GM19324 (cell line): ENCODE measurements around the gene ARFGAP3.
"Not testable (repeated sequence)": the region's sequence is repeated elsewhere in the genome, so short reads cannot be mapped to it uniquely, and the experiment has no call there.

Experiments
- ATAC-seq: cut with Tn5 transposase; IDR thresholded peaks from one replicate; pipeline ENCODE4 v1.9.1; 2021; ENCODE audit warnings: mild to moderate bottlenecking, moderate library complexity; ENCODE audit not compliant: unreplicated experiment, low FRiP score

Gene ARFGAP3

DNA sequence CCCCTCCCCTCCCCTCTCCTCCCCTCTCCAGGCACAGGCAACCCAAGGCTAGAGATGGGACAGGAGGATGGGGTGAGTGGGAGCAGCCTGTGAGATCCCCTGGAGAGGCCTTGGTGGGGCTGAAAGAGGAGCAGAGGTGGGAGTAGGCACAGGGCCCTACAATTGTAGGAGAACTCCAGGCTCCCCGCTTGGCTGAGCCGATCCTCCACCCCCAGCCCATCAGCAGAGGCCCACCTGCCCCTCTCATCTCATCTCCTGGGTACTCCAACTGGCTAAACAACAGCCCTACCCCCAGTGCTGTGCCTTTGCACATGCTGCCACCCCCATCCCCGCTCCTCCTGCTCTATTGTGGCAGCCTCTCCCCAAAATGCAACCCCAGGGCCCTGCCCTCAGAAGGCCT, 84.4 kb downstream of the ARFGAP3 start:
- no peak for ATAC-seq

DNA sequence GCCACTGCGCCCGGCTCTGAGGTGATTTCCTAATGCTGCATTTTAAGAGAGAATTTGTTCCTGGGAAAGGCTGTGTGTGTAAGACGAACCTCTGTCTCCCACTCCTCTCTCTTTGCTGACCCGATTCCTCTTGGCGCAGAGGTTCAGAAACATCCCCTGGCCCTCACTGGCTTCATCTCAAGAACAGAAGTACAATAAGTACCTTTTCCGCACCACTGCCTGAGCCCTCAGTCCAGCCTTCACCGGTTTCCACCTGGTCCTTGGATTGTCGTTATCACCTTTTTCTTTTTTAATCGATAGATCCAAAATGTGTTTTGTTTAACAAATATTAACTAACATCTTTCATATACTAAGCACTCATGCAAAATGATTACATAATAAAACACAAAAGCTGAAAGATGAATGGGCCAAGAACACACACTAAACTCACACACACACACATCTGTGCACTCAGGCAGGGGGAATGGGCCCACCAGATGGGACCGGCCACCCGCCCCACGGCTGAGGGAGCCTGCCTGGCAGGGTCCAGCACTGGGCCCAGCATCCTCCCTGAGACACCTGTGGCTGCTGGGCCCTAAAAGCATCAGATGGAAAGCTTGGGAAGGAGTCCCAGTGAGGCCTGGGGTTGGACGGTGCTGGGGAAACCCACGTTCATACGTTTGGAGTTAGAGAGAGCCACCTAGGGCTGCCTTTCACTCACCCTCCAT, 86.0 kb downstream of the ARFGAP3 start:
- ATAC-seq = no peak

- ATAC-seq = no peak
Observed at GRCh38 chr22:42770448-42770726, 86.7 kb downstream of the ARFGAP3 start.

DNA sequence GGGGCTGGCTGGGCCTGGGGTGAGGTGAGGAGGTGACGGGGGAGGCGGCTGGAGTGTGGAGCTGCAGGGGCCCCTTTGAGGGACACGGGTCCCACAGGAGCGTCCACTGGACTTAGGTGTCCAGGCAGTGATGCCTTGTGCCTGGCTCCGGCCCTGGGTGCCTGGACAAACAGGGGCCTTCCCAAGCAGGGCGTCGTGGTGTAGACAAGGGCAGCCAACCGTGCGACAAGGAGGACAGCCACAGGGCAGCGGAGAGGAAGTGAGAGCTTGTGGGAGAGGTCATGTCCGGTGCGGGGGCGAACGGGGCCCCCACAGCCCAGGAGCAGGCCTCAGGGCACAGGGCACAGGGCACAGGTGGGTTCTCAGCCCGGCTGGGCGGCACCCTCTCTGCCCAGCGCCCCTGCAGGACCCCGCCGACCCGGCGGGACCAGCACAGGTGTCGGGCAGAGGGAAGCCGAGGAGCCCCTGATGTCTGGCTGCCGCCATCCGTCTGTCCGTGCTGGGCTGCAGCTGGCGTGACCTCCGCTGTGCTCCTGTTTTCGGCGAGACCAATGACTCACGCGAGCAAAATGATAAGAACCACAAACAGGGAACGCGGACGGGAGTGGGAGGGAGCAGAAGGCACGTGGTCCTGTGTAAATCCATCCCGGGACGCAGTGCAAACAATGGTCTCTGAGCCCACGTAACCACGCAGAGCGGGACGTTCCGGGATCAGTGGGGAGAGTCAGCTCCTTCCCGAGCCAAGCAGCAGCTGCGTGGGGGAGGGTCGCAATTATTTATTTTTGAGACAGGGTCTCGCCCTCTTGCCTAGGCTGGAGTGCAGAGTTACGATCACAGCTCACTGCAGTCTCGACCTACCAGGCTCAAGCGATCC, 87.3 kb downstream of the ARFGAP3 start:
- peak; percentile 58 for ATAC-seq

- no peak for ATAC-seq
Observed at GRCh38 chr22:42769238-42769573, 87.9 kb downstream of the ARFGAP3 start.

- ATAC-seq = no peak
Observed at GRCh38 chr22:42768385-42769035, 88.6 kb downstream of the ARFGAP3 start.

GRCh38 chr22:42766860-42767259, 90.2 kb downstream of the ARFGAP3 start:
- ATAC-seq = no peak

- ATAC-seq = no peak
Observed at GRCh38 chr22:42764895-42765363, 92.1 kb downstream of the ARFGAP3 start.

DNA sequence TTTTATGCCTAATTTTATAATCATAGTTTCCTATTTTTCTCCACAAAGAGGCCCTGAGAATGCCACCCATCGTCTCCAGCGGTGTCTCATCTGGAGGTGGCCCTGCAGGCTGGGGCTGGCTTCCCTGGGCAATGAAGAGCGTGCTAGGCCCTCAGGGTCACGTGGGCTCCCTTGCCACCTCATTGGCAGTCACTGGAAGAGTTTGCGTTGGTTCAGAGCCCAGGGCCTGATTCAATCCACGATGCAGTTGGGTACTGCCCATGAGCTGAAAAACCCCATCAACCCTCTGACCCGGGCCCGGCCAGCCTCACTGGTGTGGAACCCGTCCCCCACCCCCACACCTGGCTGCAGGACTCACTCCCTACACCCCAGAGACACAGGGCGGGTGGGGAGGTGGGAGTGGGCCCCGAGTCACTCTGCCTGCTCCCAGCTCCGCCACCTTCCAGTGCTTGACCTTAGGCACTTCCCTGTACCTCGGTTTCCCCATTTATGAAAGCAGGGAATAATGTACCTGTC, 93.0 kb downstream of the ARFGAP3 start:
- ATAC-seq = no peak

GRCh38 chr22:42760806-42761565, 96.1 kb downstream of the ARFGAP3 start:
- ATAC-seq = no peak

GRCh38 chr22:42758931-42759629, 98.0 kb downstream of the ARFGAP3 start:
- ATAC-seq = no peak

- not testable (repeated sequence) for ATAC-seq
Observed at GRCh38 chr22:42755553-42755952, 101.5 kb downstream of the ARFGAP3 start.

DNA sequence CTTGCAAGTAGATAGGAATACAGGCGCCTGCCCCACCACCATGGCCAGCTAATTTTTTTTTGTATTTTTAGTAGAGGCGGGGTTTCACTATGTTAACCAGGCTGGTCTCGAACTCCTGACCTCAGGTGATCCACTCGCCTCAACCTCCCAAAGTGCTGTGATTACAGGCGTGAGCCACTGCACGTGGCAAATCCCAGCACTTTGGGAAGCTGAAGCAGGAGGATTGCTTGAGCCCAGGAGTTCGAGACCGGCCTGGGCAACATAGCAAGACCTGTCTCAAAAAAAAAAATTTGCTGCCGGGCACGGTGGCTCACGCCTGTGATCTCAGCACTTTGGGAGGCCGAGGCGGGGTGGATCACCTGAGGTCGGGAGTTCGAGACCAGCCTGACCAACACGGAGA, 102.0 kb downstream of the ARFGAP3 start:
- not testable (repeated sequence) for ATAC-seq

DNA sequence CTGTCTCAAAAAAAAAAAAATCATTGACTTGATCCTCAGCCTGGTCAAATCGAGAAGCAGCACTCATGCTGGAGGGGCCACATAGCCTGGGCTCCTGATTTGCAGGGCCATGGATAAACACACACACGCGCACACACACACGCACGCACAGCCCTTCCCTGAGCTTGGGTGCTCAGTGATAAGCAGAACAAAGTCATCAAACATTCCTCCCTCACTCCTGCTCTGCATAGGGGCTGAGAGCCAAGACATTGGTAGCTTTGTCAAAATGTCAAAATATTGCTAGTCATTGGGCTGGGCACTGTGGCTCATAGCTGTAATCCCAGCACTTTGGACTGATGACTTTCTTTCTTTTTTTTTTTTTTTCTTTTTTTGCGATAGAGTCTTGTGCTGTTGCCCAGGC, 102.4 kb downstream of the ARFGAP3 start:
- ATAC-seq = no peak

- no peak for ATAC-seq
Observed at GRCh38 chr22:42752912-42753311, 104.2 kb downstream of the ARFGAP3 start.

DNA sequence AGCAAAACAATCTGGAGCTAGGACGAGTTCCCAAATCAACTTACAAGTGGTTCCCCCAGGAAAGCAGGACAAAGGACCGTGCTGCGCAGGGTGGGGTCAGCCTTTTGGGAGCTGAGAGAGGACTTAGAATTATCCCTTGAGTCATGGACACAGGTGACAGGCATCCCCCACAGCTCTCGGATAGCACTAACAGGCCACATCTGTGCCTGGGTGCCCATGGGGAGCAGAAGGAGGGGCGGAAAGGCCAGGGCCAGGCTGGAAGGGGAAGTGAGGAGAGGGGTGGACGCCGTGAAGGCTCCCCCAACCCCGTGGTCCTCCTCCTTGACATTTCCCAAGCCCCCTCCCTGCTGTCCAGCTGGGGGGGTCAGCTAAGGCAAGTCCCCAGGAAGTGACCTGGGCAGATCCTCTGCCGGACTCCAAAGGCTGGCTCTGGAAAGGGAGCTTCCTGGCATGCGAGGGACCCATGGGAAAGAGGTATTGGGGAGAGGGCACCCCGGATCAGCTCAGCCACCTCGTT, 104.8 kb downstream of the ARFGAP3 start:
- no peak for ATAC-seq

DNA sequence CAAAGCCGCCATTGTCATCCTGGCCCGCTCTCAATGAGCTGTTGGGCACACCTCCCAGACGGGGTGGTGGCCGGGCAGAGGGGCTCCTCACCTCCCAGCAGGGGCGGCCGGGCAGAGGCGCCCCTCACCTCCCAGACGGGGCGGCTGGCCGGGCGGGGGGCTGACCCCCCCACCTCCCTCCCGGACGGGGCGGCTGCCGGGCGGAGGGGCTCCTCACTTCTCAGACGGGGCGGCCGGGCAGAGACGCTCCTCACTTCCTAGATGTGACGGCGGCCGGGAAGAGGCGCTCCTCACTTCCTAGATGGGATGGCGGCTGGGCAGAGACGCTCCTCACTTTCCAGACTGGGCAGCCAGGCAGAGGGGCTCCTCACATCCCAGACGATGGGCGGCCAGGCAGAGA, 106.7 kb downstream of the ARFGAP3 start:
- not testable (repeated sequence) for ATAC-seq

DNA sequence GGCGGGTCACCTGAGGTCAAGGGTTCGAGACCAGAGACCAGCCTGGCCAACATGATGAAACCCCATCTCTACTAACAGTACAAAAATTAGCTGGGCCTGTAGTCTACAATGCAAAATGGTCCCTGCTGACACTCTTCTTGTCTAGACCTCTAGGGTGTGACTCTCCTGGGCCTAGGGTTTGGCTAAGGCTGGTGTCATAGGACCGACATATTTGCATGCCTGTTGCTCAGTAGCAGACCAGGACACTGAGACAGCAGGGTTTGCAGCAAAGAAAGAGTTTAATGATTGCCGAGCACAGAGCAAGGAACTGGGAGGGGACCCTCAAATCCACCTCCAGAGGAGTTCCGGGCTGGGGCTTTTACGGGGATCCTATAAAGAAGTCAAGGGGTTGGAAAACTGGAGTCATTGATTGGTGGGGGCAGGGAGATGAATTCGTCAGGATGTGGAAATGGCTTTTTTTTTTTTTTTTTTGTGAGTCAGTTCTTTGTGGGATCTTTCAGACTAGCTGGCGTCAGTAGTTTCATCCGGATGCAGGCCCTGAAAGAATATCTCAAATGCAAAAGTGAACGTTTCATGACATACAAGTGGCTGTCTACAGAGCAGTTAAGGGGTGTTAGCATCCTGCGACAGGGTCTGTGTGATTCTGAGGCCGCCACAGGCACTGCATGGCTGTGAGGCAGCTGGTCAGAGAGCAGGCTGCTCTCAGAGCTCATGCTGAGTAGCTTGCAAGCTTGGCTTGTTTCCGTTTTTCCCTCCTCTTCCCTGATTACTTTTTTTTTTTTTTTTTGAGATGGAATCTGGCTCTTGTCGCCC, 109.2 kb downstream of the ARFGAP3 start:
- ATAC-seq = no peak
